K562 (cell line): ENCODE measurements around the gene SDHC. TPM values are rescaled to one million over a fixed set of nuclear protein-coding genes. Genes with fewer than 3 reads are reported as not detected.

Experiments
- BHLHE40 ChIP-seq: IDR thresholded peaks from 2 replicates; pipeline ENCODE4 v1.6.1; 2011; ENCODE audit warnings: low read length, improper control_type of control experiment
- ELF2 ChIP-seq: fragments of 250-450 bp; sonication (Bioruptor Pico); IDR thresholded peaks from 2 replicates; pipeline ENCODE4 v1.5.0; 2021; ENCODE audit warnings: mild to moderate bottlenecking
- GTF2B ChIP-seq: IDR thresholded peaks from 2 replicates; pipeline ENCODE4 v1.6.1; 2011; ENCODE audit not compliant: insufficient read length; ENCODE audit errors: extremely low read depth
- HDAC6 ChIP-seq: IDR thresholded peaks from 2 replicates; pipeline ENCODE4 v1.6.1; 2012; ENCODE audit warnings: low read depth, mild to moderate bottlenecking, control low read depth, inconsistent platforms, low read length, moderate library complexity
- KDM2B ChIP-seq: fragments of 250-450 bp; sonication (Bioruptor Pico); IDR thresholded peaks from 2 replicates; pipeline ENCODE4 v1.8.0; 2021; ENCODE audit warnings: mild to moderate bottlenecking, moderate library complexity
- PCBP1 ChIP-seq: fragments of 200-400 bp; formaldehyde crosslinking; IDR thresholded peaks from 2 replicates; pipeline ENCODE4 v1.6.1; 2018; ENCODE audit warnings: mild to moderate bottlenecking, low read depth, low read length; ENCODE audit not compliant: poor library complexity, severe bottlenecking
- POLR3A ChIP-seq: IDR thresholded peaks from 2 replicates; pipeline ENCODE4 v1.6.1; 2011; ENCODE audit warnings: borderline replicate concordance, mild to moderate bottlenecking, moderate library complexity; ENCODE audit not compliant: insufficient read length, insufficient read depth; ENCODE audit errors: extremely low read depth
- PRPF4 ChIP-seq: fragments of 200-400 bp; formaldehyde crosslinking; IDR thresholded peaks from one replicate; pipeline ENCODE4 v1.6.1; 2017; ENCODE audit warnings: low read length, low read depth, mild to moderate bottlenecking; ENCODE audit not compliant: insufficient read depth, poor library complexity, severe bottlenecking
- PTRF ChIP-seq: fragments of 450-650 bp; IDR thresholded peaks from 2 replicates; pipeline ENCODE4 v1.6.1; 2016; ENCODE audit warnings: mild to moderate bottlenecking, missing genetic modification characterization, missing compliant biosample characterization
- RBM14 ChIP-seq: fragments of 200-400 bp; formaldehyde crosslinking; IDR thresholded peaks from 2 replicates; pipeline ENCODE4 v1.6.1; 2018; ENCODE audit warnings: low read depth, mild to moderate bottlenecking, low read length, moderate library complexity, borderline replicate concordance; ENCODE audit not compliant: insufficient read depth
- RBM22 ChIP-seq: fragments of 200-400 bp; formaldehyde crosslinking; IDR thresholded peaks from 2 replicates; pipeline ENCODE4 v1.6.1; 2018; ENCODE audit warnings: low read length, low read depth; ENCODE audit not compliant: poor library complexity, severe bottlenecking
- TCF7L2 ChIP-seq: fragments of 150-350 bp; IDR thresholded peaks from 2 replicates; pipeline ENCODE4 v1.6.1; 2016; ENCODE audit warnings: low read depth, mild to moderate bottlenecking, low read length, moderate library complexity
- TFAM ChIP-seq: fragments of 250-450 bp; sonication (Bioruptor Pico); conservative IDR thresholded peaks from 2 replicates; pipeline ENCODE4 v1.5.0; 2021; ENCODE audit warnings: mild to moderate bottlenecking, moderate library complexity
- TRIM24 ChIP-seq, 2 experiments: fragments of 450-650 bp; IDR thresholded peaks; 2 replicates each; pipeline ENCODE4 v1.6.1; 2016
- VEZF1 ChIP-seq: fragments of 200-800 bp; sonication (Bioruptor generic); IDR thresholded peaks from 2 replicates; pipeline ENCODE4 v1.6.1; 2017; ENCODE audit warnings: missing genetic modification characterization, missing compliant biosample characterization
- ZKSCAN8 ChIP-seq: fragments of 200-800 bp; sonication (Bioruptor generic); IDR thresholded peaks from 2 replicates; pipeline ENCODE4 v1.6.1; 2016; ENCODE audit warnings: missing genetic modification characterization, missing compliant biosample characterization
- ZNF277 ChIP-seq: fragments of 250-450 bp; sonication (Bioruptor Pico); IDR thresholded peaks from 2 replicates; pipeline ENCODE4 v1.8.0; 2022; ENCODE audit warnings: inconsistent platforms, mild to moderate bottlenecking, moderate library complexity, borderline replicate concordance
- ZNF282 ChIP-seq: sonication (generic); formaldehyde crosslinking; IDR thresholded peaks from 2 replicates; pipeline ENCODE4 v1.8.1; 2023; ENCODE audit warnings: missing genetic modification reagents
- ZNF324 ChIP-seq: fragments of 250-450 bp; sonication (Bioruptor Pico); IDR thresholded peaks from 2 replicates; pipeline ENCODE4 v1.4.0; 2020; ENCODE audit warnings: mild to moderate bottlenecking
- ZNF780A ChIP-seq: fragments of 250-450 bp; sonication (Bioruptor Pico); IDR thresholded peaks from 2 replicates; pipeline ENCODE4 v1.5.0; 2021; ENCODE audit warnings: mild to moderate bottlenecking
- polyA plus RNA-seq, 8 experiments: library from polyadenylated mRNA; depleted of rRNA in 4 of 8; stranded (reverse) in 5 of 8; unstranded in 3 of 8; fragments of >200 nt; fragmentation: Nextera tagmentation in 2 of 8; fragmentation: Illumina TruSeq in 1 of 8; extraction: Ambion mirVana in 2 of 8; extraction: Trizol in 1 of 8; gene quantifications; 2 replicates each; pipeline versions ENCODE4 v1.2.1 to v1.2.3, GENCODE V29; 2011 to 2014; ENCODE audit warnings: inconsistent platforms in 1 of 8, missing spikeins in 1 of 8
- total RNA-seq, 7 experiments: library from RNA; depleted of rRNA in 6 of 7; stranded (reverse); fragments of >200 nt in 6 of 7; fragmentation: Illumina TruSeq in 2 of 7; extraction: Trizol in 2 of 7; gene quantifications; 2 replicates each; pipeline versions ENCODE4 v1.2.1 to v1.2.3, GENCODE V29; 2011 to 2021; ENCODE audit warnings: low replicate concordance in 1 of 7
- TF ChIP-seq, protein P1 (sequence below): fragments of 450-650 bp; formaldehyde crosslinking; IDR thresholded peaks from 2 replicates; pipeline ENCODE4 v1.4.0; 2020; ENCODE audit warnings: mild to moderate bottlenecking, moderate library complexity
- TF ChIP-seq, protein P2 (sequence below): fragments of 450-650 bp; IDR thresholded peaks from 2 replicates; pipeline ENCODE4 v1.6.1; 2016; ENCODE audit warnings: antibody characterized with exemption

SDHC gene
- total and polyA plus RNA-seq, 9 of the 15 experiments (the other 6 are each of a cell fraction or from before 2014, with no cell fraction given), result 7.7 to 309 (median 174) TPM

DNA sequence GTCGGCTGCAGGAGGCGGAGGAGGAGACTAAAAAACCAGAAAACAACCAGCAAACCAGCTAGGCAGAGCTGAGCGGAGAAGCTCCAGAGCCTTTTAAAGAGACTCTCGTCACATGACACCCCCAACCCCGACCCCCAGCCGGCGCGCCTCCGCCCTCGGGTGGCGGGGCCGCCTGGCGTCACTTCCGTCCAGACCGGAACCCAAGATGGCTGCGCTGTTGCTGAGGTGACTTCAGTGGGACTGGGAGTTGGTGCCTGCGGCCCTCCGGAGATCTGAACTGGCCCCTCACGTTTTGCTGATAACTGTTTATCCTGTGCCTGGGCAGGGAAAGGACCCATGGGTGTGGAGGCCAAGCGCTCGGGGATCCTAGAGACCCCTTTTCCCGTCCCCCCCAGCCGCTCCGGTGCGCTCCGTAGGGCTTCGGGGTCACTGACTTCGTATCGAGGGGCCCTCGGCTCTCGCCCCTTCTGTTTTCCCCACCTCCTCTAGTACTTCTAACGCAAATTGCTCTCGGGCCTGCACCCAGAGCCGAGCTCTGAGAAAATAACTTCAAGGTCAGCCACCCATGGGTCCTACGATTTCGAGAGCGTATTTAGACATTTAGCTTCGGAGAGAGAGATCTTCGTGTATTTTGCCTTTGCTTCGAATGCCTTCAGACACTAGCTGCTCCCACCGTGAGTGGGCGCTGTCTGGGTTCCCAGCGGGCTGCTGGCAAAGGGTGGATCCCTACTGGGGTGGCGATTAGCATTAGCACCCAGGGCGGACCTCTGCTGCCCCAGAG lies at the start of gene SDHC (continued):
- no peak for TF ChIP-seq PRPF4
- TF ChIP-seq, protein P1, sequence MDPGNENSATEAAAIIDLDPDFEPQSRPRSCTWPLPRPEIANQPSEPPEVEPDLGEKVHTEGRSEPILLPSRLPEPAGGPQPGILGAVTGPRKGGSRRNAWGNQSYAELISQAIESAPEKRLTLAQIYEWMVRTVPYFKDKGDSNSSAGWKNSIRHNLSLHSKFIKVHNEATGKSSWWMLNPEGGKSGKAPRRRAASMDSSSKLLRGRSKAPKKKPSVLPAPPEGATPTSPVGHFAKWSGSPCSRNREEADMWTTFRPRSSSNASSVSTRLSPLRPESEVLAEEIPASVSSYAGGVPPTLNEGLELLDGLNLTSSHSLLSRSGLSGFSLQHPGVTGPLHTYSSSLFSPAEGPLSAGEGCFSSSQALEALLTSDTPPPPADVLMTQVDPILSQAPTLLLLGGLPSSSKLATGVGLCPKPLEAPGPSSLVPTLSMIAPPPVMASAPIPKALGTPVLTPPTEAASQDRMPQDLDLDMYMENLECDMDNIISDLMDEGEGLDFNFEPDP (CRISPR knock-in tag), result no peak
- peak; percentile 68 for TF ChIP-seq GTF2B
- no peak for TF ChIP-seq PCBP1
- TF ChIP-seq RBM14, result no peak
- TF ChIP-seq ZNF282 (CRISPR knock-in tag), result no peak
- no peak for TF ChIP-seq KDM2B
- TF ChIP-seq BHLHE40, result peak; percentile 46
- TF ChIP-seq HDAC6, result no peak
- TF ChIP-seq, protein P2, sequence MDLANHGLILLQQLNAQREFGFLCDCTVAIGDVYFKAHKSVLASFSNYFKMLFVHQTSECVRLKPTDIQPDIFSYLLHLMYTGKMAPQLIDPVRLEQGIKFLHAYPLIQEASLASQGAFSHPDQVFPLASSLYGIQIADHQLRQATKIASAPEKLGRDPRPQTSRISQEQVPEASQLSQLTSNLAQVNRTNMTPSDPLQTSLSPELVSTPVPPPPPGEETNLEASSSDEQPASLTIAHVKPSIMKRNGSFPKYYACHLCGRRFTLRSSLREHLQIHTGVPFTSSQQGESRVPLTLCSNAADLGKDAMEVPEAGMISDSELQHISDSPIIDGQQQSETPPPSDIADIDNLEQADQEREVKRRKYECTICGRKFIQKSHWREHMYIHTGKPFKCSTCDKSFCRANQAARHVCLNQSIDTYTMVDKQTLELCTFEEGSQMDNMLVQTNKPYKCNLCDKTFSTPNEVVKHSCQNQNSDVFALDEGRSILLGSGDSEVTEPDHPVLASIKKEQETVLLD, result 0 out of 2 replicates have a peak, but pooled peaks have one; percentile 37
- TF ChIP-seq ZKSCAN8, result no peak
- TF ChIP-seq ELF2 (CRISPR knock-in tag), result peak; percentile 58; the same call in 1 of the 2 replicates
- no peak for TF ChIP-seq ZNF324 (CRISPR knock-in tag)
- no peak for TF ChIP-seq ZNF277 (CRISPR knock-in tag)
- peak; percentile 67 for TF ChIP-seq RBM22
- TF ChIP-seq POLR3A, result no peak
- TF ChIP-seq ZNF780A (CRISPR knock-in tag), result no peak
- no peak for TF ChIP-seq PTRF
- TF ChIP-seq VEZF1, result peak; percentile 93
- no peak for TF ChIP-seq TRIM24 (IDR thresholded peaks at IDR 0.05)
- TF ChIP-seq TFAM (CRISPR knock-in tag), result no peak
- TF ChIP-seq TCF7L2, result no peak
